OCI-LY3 (cell line): ENCODE results near the gene PCGF2.
A peak's percentile ranks its signal among the peaks of the same experiment; 100 is the strongest.

Experiments
- H2AFZ ChIP-seq: fragments of 200-600, 300-600 bp; shearing (Covaris generic); 2 replicates; pipeline ENCODE4 v1.6.0; 2014; ENCODE audit warnings: antibody characterized with exemption, low read depth, low read length
- H3K27ac ChIP-seq: fragments of 200-600, 300-600 bp; sonication (generic); 2 replicates; pipeline ENCODE4 v1.5.1; 2014; ENCODE audit warnings: mild to moderate bottlenecking, low read length, moderate library complexity, mixed read lengths
- H3K27me3 ChIP-seq: fragments of 200-600, 300-600 bp; sonication (generic); 2 replicates; pipeline ENCODE4 v1.6.1; 2014; ENCODE audit warnings: low read depth, low read length, mixed read lengths
- H3K36me3 ChIP-seq: fragments of 200-600, 300-600 bp; sonication (generic); replicated peaks from 2 replicates; pipeline ENCODE3; 2014; ENCODE audit warnings: low read depth, low read length, mixed read lengths
- H3K4me1 ChIP-seq: fragments of 300-600, 200-600 bp; sonication (generic); 2 replicates; pipeline ENCODE4 v1.6.1; 2014; ENCODE audit warnings: low read length, mixed read lengths
- H3K4me2 ChIP-seq: fragments of 200-600, 300-600 bp; sonication (generic); 2 replicates; pipeline ENCODE4 v1.6.1; 2014; ENCODE audit warnings: low read length, mixed read lengths
- H3K4me3 ChIP-seq: fragments of 300-600, 200-600 bp; sonication (generic); 2 replicates; pipeline ENCODE4 v1.5.1; 2014; ENCODE audit warnings: antibody characterized with exemption, mild to moderate bottlenecking, low read length, moderate library complexity
- H3K79me2 ChIP-seq: fragments of 300-600, 200-600 bp; shearing (Covaris generic); 2 replicates; pipeline ENCODE4 v1.6.1; 2014; ENCODE audit warnings: mild to moderate bottlenecking, low read length, mixed read lengths
- H3K9ac ChIP-seq: fragments of 300-600, 200-600 bp; shearing (Covaris generic); 2 replicates; pipeline ENCODE4 v1.6.0; 2014; ENCODE audit warnings: mild to moderate bottlenecking, low read length, moderate library complexity
- H3K9me3 ChIP-seq: fragments of 200-600, 300-600 bp; shearing (Covaris generic); 2 replicates; pipeline ENCODE4 v1.6.1; 2014; ENCODE audit warnings: low read length, mixed read lengths; ENCODE audit not compliant: insufficient read depth
- H4K20me1 ChIP-seq: fragments of 200-600, 300-600 bp; sonication (generic); 2 replicates; pipeline ENCODE4 v1.6.1; 2016; ENCODE audit warnings: low read length, mixed read lengths; ENCODE audit not compliant: insufficient read depth
- CTCF ChIP-seq: fragments of 200-600, 300-600 bp; sonication (generic); IDR thresholded peaks from 2 replicates; pipeline ENCODE4 v1.5.1; 2014; ENCODE audit warnings: antibody characterized with exemption, low read length, low read depth
- EZH2phosphoT487 ChIP-seq: fragments of 200-600 bp; shearing (Covaris generic); IDR thresholded peaks from 2 replicates; pipeline ENCODE4 v1.6.1; 2018; ENCODE audit warnings: antibody characterized with exemption, mixed run types, low read depth

PCGF2 gene

GRCh38 chr17:38739305-38739704 is 8.8 kb downstream of the PCGF2 start:
- Histone ChIP-seq H3K36me3 (peaks cover 15% of the 10 kb centered on the region), H3K9me3 (no peaks in the 10 kb centered on the region), H3K79me2 (peaks cover 33% of the 10 kb centered on the region), H3K27ac (no peak overlapping the region), H4K20me1 (peaks cover 2% of the 10 kb centered on the region; the same call in 1 of the 2 replicates), H3K27me3 (no peaks in the 10 kb centered on the region), H3K9ac (no peak overlapping the region), H3K4me3 (no peak overlapping the region), H3K4me2 (no peak overlapping the region), H2AFZ (no peak overlapping the region), H3K4me1 (no peaks in the 10 kb centered on the region)
- TF ChIP-seq EZH2phosphoT487, result no peak

GRCh38 chr17:38738686-38739085 is 9.4 kb downstream of the PCGF2 start:
- Histone ChIP-seq H3K4me2 (no peak overlapping the region), H3K9me3 (no peaks in the 10 kb centered on the region), H3K27me3 (no peaks in the 10 kb centered on the region), H3K27ac (no peak overlapping the region), H3K9ac (no peak overlapping the region), H3K4me1 (0 out of 2 replicates have a peak, but pooled peaks cover 3% of the 10 kb centered on the region), H3K79me2 (peaks cover 27% of the 10 kb centered on the region), H3K36me3 (peaks cover 15% of the 10 kb centered on the region), H3K4me3 (no peak overlapping the region), H4K20me1 (peaks cover 2% of the 10 kb centered on the region; the same call in 1 of the 2 replicates), H2AFZ (no peak overlapping the region)
- TF ChIP-seq CTCF, result no peak
- TF ChIP-seq EZH2phosphoT487, result no peak

- H2AFZ ChIP-seq, result no peak overlapping the region
- H3K79me2 ChIP-seq, result peaks cover 23% of the 10 kb centered on the region
- H3K9ac ChIP-seq, result no peak overlapping the region
- no peaks in the 10 kb centered on the region for H3K27me3 ChIP-seq
- peaks cover 15% of the 10 kb centered on the region for H3K36me3 ChIP-seq
- peaks cover 2% of the 10 kb centered on the region; the same call in 1 of the 2 replicates for H4K20me1 ChIP-seq
- no peaks in the 10 kb centered on the region for H3K9me3 ChIP-seq
- no peak overlapping the region for H3K4me3 ChIP-seq
- no peak overlapping the region for H3K27ac ChIP-seq
- no peak overlapping the region for H3K4me2 ChIP-seq
- TF ChIP-seq EZH2phosphoT487 (no peak), CTCF (no peak)
- 0 out of 2 replicates have a peak, but pooled peaks cover 4% of the 10 kb centered on the region for H3K4me1 ChIP-seq
Observed at GRCh38 chr17:38738007-38738662, 10.0 kb downstream of the PCGF2 start.

- Histone ChIP-seq H3K27me3 (no peaks in the 10 kb centered on the region), H3K27ac (no peak overlapping the region), H4K20me1 (no peaks in the 10 kb centered on the region), H3K79me2 (peaks cover 11% of the 10 kb centered on the region; the same call in 1 of the 2 replicates), H3K4me3 (no peak overlapping the region), H3K36me3 (peaks cover 11% of the 10 kb centered on the region), H3K9ac (no peak overlapping the region), H3K9me3 (no peaks in the 10 kb centered on the region), H2AFZ (no peak overlapping the region), H3K4me2 (no peak overlapping the region), H3K4me1 (peaks cover 11% of the 10 kb centered on the region)
- TF ChIP-seq EZH2phosphoT487, result no peak
- peak; percentile 84 for TF ChIP-seq CTCF
Observed at GRCh38 chr17:38735161-38735997, 12.8 kb downstream of the PCGF2 start.
